Neural crest cell (in vitro differentiated cells): ENCODE measurements around the gene RNASE8. TPM values are rescaled to one million over a fixed set of nuclear protein-coding genes. Genes with fewer than 3 reads are reported as not detected.
"Not testable (repeated sequence)": the region's sequence is repeated elsewhere in the genome, so short reads cannot be mapped to it uniquely, and the experiment has no call there.

Experiments
- DNase-seq: peaks from one replicate; pipeline ENCODE4 v3.0.0; 2021; ENCODE audit warnings: low read depth, mixed read lengths, low spot score
- H3K27ac Mint-ChIP-seq: one replicate; pipeline ENCODE4 v1.8.0; 2021; ENCODE audit warnings: mild to moderate bottlenecking, mixed read lengths; ENCODE audit not compliant: unreplicated experiment
- H3K27me3 Mint-ChIP-seq: 2 replicates; pipeline ENCODE4 v1.8.0; 2021; ENCODE audit warnings: low read depth, mild to moderate bottlenecking, mixed read lengths
- H3K36me3 Mint-ChIP-seq: 2 replicates; pipeline ENCODE4 v1.8.0; 2021; ENCODE audit warnings: low read depth, mild to moderate bottlenecking, mixed read lengths
- H3K4me1 Mint-ChIP-seq: 2 replicates; pipeline ENCODE4 v1.8.0; 2021; ENCODE audit warnings: mixed read lengths
- H3K4me3 Mint-ChIP-seq: one replicate; pipeline ENCODE4 v1.8.0; 2021; ENCODE audit warnings: mild to moderate bottlenecking, mixed read lengths
- H3K9me3 Mint-ChIP-seq: 2 replicates; pipeline ENCODE4 v1.8.0; 2021; ENCODE audit warnings: mixed read lengths
- CTCF ChIP-seq: fragments of 200-600 bp; sonication (generic); conservative IDR thresholded peaks from 2 replicates; pipeline ENCODE4 v1.5.0; 2021; ENCODE audit warnings: antibody characterized with exemption, mild to moderate bottlenecking
- total RNA-seq: library from RNA; stranded (reverse); gene quantifications from 2 replicates; pipeline ENCODE4 v1.2.1, GENCODE V29; 2021

The RNASE8 gene
- total RNA-seq, 1 donor from 2014 or later: not detected

GRCh38 chr14:21038441-21039422 is 18.9 kb upstream of the RNASE8 start:
- no peaks in the 10 kb centered on the region for H3K36me3 Mint-ChIP-seq
- H3K27me3 Mint-ChIP-seq: peaks cover 17% of the 10 kb centered on the region
- peak overlapping the region; percentile 66 for H3K27ac Mint-ChIP-seq

GRCh38 chr14:21039585-21040369 is 17.8 kb upstream of the RNASE8 start:
- TF ChIP-seq CTCF: peak; percentile 73
- Mint-ChIP-seq H3K36me3 (no peaks in the 10 kb centered on the region), H3K27ac (peak overlapping the region; percentile 66), H3K9me3 (no peaks in the 10 kb centered on the region), H3K27me3 (peaks cover 25% of the 10 kb centered on the region), H3K4me1 (peaks cover 7% of the 10 kb centered on the region), H3K4me3 (no peak overlapping the region)
- DNase-seq: no peak

More at GRCh38 chr14:21038441-21039422, 18.9 kb upstream of the RNASE8 start:
- Mint-ChIP-seq H3K4me3 (no peak overlapping the region), H3K9me3 (no peaks in the 10 kb centered on the region), H3K4me1 (peaks cover 7% of the 10 kb centered on the region)
- DNase-seq: no peak
- no peak for TF ChIP-seq CTCF

GRCh38 chr14:21040370-21040925 is 17.2 kb upstream of the RNASE8 start:
- peaks cover 7% of the 10 kb centered on the region for H3K4me1 Mint-ChIP-seq
- DNase-seq: no peak
- H3K36me3 Mint-ChIP-seq: no peaks in the 10 kb centered on the region
- TF ChIP-seq CTCF: no peak
- peaks cover 29% of the 10 kb centered on the region for H3K27me3 Mint-ChIP-seq
- no peak overlapping the region for H3K27ac Mint-ChIP-seq
- H3K4me3 Mint-ChIP-seq: no peak overlapping the region
- no peaks in the 10 kb centered on the region for H3K9me3 Mint-ChIP-seq

- DNase-seq, H3K9me3 Mint-ChIP-seq, H3K4me3 Mint-ChIP-seq, H3K4me1 Mint-ChIP-seq, H3K36me3 Mint-ChIP-seq, H3K27ac Mint-ChIP-seq: not testable (repeated sequence)
- peaks cover 32% of the 10 kb centered on the region for H3K27me3 Mint-ChIP-seq
Measured at GRCh38 chr14:21040941-21041340, 16.7 kb upstream of the RNASE8 start.

- H3K4me1 Mint-ChIP-seq: peaks cover 7% of the 10 kb centered on the region
- peaks cover 32% of the 10 kb centered on the region for H3K27me3 Mint-ChIP-seq
- no peak within 1 kb of the TSS for H3K4me3 Mint-ChIP-seq
- DNase-seq: no peak
- H3K36me3 Mint-ChIP-seq: no peaks in the 10 kb centered on the region
- TF ChIP-seq CTCF: no peak
- H3K9me3 Mint-ChIP-seq: no peaks in the 10 kb centered on the region
- H3K27ac Mint-ChIP-seq: peak within 1 kb of the TSS; percentile 83
Measured at GRCh38 chr14:21041676-21042433, 15.8 kb upstream of the RNASE8 start, which contains the start of gene RNASE7. Gene RNASE7, plus strand, starts transcription at chr14:21042362. Its CDS starts 631 bp downstream, at chr14:21042993.
